ENCODE measurements around the gene TEK. TPM values are rescaled to one million over a fixed set of nuclear protein-coding genes. Genes with fewer than 3 reads are reported as not detected.

The TEK gene
- total RNA-seq, 3 donors from 2014 or later (not counting 1 experiment from before 2014, with no cell fraction given): not detected

GRCh38 chr9:27150746-27151406 is 41.9 kb downstream of the TEK start:
- no peaks in the 10 kb centered on the region for H3K36me3 ChIP-seq (ENCODE audit: control insufficient read depth, insufficient read depth, low read length)
- no peak overlapping the region for H3K27ac ChIP-seq (ENCODE audit: low read length)
- peaks cover 0 to 3% of the 10 kb centered on the region in 2 donors for H3K9me3 Mint-ChIP-seq
- no peak overlapping the region for H3K27ac Mint-ChIP-seq
- intact Hi-C loops (cut with micrococcal nuclease): no loop called here
- WGBS (ENCODE audit: insufficient coverage): 91% methylated on average over 5 of the region's 5 CpGs
- DNase-seq (no peak), ATAC-seq (no peak)
- H3K36me3 Mint-ChIP-seq: no peaks in the 10 kb centered on the region
- H3K27me3 ChIP-seq (ENCODE audit: control insufficient read depth, insufficient read depth, low read length): no peaks in the 10 kb centered on the region
- H3K4me3 Mint-ChIP-seq: no peak overlapping the region
- no peak overlapping the region for H3K4me3 ChIP-seq (ENCODE audit: low read length)
- TF ChIP-seq CTCF (IDR thresholded peaks at IDR 0.05): no peak
- no peaks in the 10 kb centered on the region for H3K4me1 Mint-ChIP-seq
- no peaks in the 10 kb centered on the region for H3K27me3 Mint-ChIP-seq (ENCODE audit: low read depth in 2 of 2)
- no peaks in the 10 kb centered on the region for H3K4me1 ChIP-seq (ENCODE audit: control insufficient read depth, insufficient read depth, low read length)
- H3K9me3 ChIP-seq (ENCODE audit: control insufficient read depth, insufficient read depth, low read length): no peaks in the 10 kb centered on the region

- Mint-ChIP-seq H3K4me1 (no peaks in the 10 kb centered on the region), H3K4me3 (no peak overlapping the region), H3K36me3 (no peaks in the 10 kb centered on the region), H3K27ac (no peak overlapping the region), H3K9me3 (peaks cover 0 to 3% of the 10 kb centered on the region in 2 donors), H3K27me3 (ENCODE audit: low read depth in 2 of 2) (no peaks in the 10 kb centered on the region)
- no peak overlapping the region for H3K4me3 ChIP-seq (ENCODE audit: low read length)
- DNase-seq (no peak), ATAC-seq (no peak)
- no peaks in the 10 kb centered on the region for H3K4me1 ChIP-seq (ENCODE audit: control insufficient read depth, insufficient read depth, low read length)
- intact Hi-C loops (cut with micrococcal nuclease): no loop called here
- H3K27me3 ChIP-seq (ENCODE audit: control insufficient read depth, insufficient read depth, low read length): no peaks in the 10 kb centered on the region
- H3K36me3 ChIP-seq (ENCODE audit: control insufficient read depth, insufficient read depth, low read length): no peaks in the 10 kb centered on the region
- no peaks in the 10 kb centered on the region for H3K9me3 ChIP-seq (ENCODE audit: control insufficient read depth, insufficient read depth, low read length)
- 86% methylated on average over 8 of the region's 8 CpGs for WGBS (ENCODE audit: insufficient coverage)
- no peak overlapping the region for H3K27ac ChIP-seq (ENCODE audit: low read length)
- TF ChIP-seq CTCF (IDR thresholded peaks at IDR 0.05): no peak
These were observed 42.8 kb downstream of the TEK start for GRCh38 chr9:27151693-27152404.

GRCh38 chr9:27152405-27152718 is 43.3 kb downstream of the TEK start:
- peaks cover 0 to 3% of the 10 kb centered on the region in 2 donors for H3K9me3 Mint-ChIP-seq
- no peak for DNase-seq
- intact Hi-C loops (cut with micrococcal nuclease): no loop called here
- Histone ChIP-seq H3K4me3 (ENCODE audit: low read length) (no peak overlapping the region), H3K27me3 (ENCODE audit: control insufficient read depth, insufficient read depth, low read length) (no peaks in the 10 kb centered on the region), H3K36me3 (ENCODE audit: control insufficient read depth, insufficient read depth, low read length) (no peaks in the 10 kb centered on the region), H3K27ac (ENCODE audit: low read length) (no peak overlapping the region), H3K4me1 (ENCODE audit: control insufficient read depth, insufficient read depth, low read length) (no peaks in the 10 kb centered on the region), H3K9me3 (ENCODE audit: control insufficient read depth, insufficient read depth, low read length) (no peaks in the 10 kb centered on the region)
- no peak for TF ChIP-seq CTCF (IDR thresholded peaks at IDR 0.05)
- no CpG with 5 or more reads among the region's 2 CpGs for WGBS (ENCODE audit: insufficient coverage)
- no peaks in the 10 kb centered on the region for H3K4me1 Mint-ChIP-seq
- no peaks in the 10 kb centered on the region for H3K27me3 Mint-ChIP-seq (ENCODE audit: low read depth in 2 of 2)
- H3K27ac Mint-ChIP-seq: no peak overlapping the region
- H3K36me3 Mint-ChIP-seq: no peaks in the 10 kb centered on the region
- no peak for ATAC-seq
- H3K4me3 Mint-ChIP-seq: no peak overlapping the region

Measured in natural killer cell (primary cell).